Activated gamma-delta T cell (primary cell): ENCODE measurements around the gene SLIT3.

Source experiments
- DNase-seq: peaks from one replicate; lab custom pipeline; 2025; lab: John Stamatoyannopoulos, UW

Gene SLIT3

DNA sequence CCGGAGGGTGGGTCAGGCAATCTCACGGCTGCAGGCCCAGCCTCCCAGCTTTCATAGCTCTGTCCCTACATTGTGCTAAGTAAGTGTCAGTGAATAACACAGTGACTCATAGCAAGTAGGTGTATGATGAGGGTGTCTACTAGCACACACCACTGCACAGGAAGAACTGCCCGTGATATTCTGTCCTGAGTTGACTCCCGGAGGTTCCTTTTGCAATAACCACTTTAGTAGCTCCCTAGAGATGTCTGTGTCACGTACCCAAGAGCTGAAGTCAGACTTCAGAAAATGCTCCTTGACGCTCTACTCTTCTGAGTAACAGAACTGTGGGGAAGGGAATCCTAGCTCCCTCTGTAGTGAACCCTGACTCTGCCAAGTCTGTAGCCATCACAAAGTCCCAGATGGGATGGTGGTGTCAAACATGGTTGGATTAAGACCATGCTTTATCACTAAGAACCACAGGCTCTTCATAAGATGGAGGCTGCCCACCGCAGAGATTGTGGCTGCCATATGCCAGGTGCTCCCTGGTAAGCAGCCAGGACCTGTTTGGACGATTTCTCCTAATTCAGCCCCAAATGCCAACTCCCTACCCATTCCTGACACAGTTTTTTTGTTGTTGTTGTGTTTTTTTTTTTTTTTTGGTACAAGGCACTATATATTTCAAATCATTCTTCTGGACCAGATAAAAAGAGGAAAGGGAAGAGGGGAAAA lies 369.1 kb downstream of the SLIT3 start:
- no peak for DNase-seq

DNA sequence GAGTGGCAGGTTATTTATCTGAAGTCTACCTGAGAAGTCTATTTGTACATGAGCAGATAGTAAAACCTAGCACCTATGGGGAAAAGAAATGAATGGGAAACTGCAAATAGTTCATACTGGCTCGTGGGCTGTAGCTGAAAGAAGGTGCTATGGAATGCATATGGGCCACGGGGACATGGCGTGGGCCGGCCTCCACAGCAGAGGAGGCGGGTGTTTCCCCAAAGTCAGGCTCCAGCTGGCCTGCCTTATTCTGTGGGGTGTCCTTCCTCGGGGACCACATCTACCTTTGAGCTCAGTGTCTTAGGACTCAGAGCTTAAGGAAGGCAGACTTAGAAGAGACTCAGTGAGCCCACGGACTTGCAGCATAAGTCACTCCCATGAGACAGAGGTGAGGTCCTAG lies 371.3 kb downstream of the SLIT3 start:
- no peak for DNase-seq

DNA sequence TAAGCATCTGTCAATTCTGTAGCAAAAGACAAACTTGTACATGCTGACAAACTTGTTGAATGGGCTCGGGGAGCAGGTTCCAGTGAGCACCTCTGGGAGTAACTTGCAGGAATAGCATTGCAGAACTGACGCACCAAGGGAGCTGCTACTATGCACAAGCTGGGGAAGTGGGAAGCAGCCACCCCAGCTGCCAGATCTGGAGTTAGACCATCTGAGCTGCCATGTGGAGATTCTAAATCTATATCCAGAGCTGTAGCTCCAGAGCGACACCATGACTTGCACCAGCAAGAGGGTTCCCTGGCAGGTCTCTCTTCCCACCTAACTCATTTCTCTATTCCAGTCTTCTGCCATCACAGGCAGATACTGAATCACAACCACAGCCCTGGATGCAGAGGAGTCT lies 375.8 kb downstream of the SLIT3 start:
- DNase-seq, result no peak

DNA sequence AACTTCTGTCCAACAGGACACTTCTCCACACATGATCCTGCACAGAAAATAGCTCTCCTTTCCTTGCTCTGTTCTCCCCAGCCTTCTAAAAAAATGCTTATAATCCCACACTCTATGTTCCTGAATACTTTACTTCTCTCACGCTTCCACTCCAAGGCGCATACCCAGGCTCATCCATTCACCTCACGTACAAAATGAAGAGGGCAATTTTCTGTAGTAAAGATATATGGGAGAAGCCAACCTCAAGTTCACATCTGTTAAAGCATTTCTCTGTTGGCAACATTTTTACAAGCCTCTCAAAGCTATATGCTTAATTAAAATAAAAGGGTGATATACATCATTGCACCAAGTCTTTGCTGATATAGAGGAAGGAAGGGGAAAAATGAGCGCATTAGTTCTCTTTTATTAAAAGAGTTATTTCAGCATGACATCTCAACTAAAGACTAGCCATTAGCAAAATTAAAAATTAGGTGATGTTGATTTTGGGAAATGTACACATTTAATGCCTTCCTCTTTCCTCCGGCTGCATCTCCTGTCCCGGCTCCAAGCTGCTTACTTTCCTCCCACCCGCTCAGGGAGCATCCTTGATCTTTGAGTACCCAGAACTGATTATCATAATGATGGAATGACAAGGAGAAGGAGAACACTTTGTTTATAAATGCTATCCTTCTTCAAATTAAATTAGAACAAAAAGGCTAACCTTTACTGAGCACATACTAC lies 379.6 kb downstream of the SLIT3 start:
- no peak for DNase-seq

GRCh38 chr5:168920019-168920810 lies 380.7 kb downstream of the SLIT3 start:
- no peak for DNase-seq

- no peak for DNase-seq
Measured at GRCh38 chr5:168917947-168918600, 382.9 kb downstream of the SLIT3 start.

GRCh38 chr5:168916852-168917251 lies 384.1 kb downstream of the SLIT3 start:
- DNase-seq, result no peak

- no peak for DNase-seq
Measured at GRCh38 chr5:168916266-168916665, 384.7 kb downstream of the SLIT3 start.

- no peak for DNase-seq
Measured at GRCh38 chr5:168914491-168914890, 386.4 kb downstream of the SLIT3 start.

DNA sequence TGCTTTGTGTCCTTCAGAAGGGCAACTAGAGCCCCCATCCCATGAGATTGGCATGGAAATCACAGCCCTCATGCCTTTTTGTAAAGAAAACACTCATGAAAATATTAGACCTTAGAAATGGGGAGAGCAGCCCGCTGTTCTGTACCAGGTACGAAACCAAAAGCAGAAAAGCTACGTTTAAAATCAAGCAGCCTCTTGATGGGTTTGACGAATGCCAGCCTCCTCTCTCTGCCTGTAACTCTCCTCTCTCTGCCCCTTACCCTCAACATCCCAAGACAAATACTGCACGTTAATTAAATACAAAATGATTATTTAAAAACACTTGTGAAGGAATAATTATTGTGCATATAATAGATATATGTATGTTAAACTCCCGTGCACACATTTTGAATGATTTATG lies 390.1 kb downstream of the SLIT3 start:
- no peak for DNase-seq

- no peak for DNase-seq
Measured at GRCh38 chr5:168908207-168908606, 392.7 kb downstream of the SLIT3 start.

DNA sequence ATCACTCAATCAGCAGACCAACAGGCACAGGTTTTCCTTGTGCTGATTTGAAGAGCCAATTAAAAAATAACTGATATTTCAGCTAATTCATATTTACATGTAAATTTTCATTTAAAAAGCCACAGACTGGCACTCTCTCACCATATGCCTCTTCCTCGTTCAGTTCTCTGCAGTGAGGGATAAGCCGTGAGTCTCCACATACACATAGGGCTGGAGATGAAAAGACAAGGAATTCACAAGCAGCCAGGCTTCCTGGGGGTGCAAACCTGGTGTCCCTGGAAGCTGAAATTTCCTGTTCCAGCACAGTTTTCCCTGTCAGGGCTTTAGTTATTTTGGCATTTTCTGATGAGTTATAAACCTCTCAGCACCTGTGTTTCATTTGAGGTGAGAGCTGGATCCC lies 397.9 kb downstream of the SLIT3 start:
- DNase-seq, result no peak

- DNase-seq, result no peak
Measured at GRCh38 chr5:168899673-168900072, 401.3 kb downstream of the SLIT3 start.

DNA sequence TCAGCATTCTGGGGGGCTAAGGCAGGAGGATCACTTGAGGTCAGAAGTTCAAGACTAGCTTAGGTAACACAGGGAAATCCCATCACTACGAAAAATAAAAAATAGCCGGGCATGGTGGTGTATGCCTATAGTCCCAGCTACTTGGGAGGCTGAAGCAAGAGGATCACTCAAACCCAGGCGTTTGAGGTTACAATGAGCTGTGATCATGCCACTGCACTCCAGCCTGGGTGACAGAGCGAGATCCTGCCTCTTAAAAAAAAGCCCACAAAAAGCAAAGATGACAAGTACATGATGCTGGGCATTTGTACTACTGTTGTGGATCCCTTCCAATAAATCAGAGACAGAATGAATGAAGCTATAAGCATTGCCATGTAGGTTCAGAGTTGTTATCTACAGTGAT lies 401.7 kb downstream of the SLIT3 start:
- no peak for DNase-seq

- no peak for DNase-seq
Measured at GRCh38 chr5:168898247-168898911, 402.6 kb downstream of the SLIT3 start.

DNA sequence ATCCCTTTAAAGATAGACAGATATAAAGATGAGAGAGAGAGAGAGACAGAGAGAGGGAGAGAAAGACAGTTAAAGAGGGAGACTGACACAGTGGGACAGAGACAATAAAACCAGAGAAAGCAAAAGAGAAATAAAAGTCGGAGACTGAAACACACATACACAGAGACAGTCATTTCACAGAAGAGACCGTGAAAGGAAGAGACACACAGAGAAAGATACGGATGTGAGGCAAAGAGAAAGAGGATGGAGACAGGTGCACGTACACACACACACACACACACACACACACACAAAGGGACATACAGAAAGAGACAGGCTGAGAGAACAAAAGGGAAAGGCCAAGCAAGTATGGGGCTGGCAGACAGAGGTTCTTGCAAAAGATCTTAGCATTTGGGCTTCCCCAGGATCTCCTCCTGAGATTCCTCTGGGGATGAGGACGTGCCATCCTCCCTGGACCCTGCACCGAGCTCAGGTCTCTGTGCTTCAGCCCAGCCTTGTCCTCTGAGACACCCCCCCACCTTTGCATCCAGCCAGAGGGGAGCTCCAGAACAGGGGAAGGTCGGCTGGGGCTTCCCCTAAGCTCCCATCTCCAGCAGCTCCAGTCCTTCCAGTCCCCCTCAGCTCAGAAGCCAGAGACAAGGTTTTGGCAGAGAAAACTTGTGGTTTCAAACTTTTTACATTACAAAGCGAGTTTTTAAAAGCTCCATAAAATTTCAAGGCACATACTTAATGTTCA lies 403.4 kb downstream of the SLIT3 start:
- no peak for DNase-seq

DNA sequence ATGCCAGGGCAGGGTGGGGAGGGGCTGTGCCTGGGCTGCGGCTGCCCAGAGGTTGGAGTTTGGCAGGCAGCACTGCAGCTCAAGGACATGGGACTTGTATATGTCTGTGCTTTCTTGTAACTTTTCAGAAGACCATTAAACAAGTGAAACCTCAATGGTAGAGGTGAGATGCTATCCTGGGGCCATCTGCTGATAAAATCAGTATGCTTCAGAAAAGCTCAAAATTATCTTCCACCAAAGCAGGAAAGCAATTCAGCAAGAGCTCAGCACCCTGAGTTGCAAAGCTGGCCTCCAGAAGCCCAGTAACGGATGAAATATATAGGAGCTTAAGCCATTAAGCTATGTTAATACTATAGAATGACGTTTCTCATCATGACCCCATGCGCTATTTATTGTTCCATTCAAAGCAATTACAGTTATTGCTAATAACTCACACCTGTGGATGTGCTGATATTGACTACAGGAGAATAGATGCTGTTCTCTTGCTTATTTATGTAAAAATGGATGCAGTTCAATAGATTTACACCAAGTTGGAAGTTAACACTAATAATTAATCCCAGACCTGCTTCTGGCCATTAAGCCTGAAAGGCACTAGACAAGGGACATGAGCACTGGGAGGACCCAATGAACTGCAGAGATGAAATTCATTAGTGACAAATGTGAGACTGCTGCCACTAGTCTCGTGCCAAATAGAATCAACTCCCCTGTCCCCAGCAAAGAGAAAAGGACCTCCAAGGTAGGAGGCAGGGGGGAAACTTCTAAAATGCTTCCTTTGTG lies 405.5 kb downstream of the SLIT3 start:
- DNase-seq, result no peak

DNA sequence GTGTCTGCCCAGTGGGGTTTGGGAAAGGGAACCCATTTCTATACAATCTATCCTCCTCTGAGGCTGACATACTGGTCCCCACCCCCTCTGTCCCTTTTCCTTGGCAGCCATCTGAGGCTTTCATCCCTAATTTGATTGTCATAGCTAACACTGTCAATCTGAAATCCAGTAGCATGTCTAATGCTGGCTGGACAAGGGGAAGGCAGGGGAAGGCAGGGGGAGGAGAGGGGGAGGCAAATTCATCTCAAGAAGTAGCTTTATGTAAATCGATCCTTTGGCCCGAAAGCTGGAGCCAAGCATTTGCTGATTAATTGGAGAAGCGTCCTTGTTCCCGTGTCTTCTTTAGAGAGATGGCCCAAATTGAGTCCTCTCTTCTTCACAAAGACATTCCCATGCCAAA lies 407.7 kb downstream of the SLIT3 start:
- no peak for DNase-seq

- no peak for DNase-seq
Measured at GRCh38 chr5:168892618-168893186, 408.2 kb downstream of the SLIT3 start.
